ENCODE results near the gene AXL. TPM values are rescaled to one million over a fixed set of nuclear protein-coding genes. Genes with fewer than 3 reads are reported as not detected.

Gene AXL
- total RNA-seq, 1 donor from 2014 or later: not detected

GRCh38 chr19:41304706-41305483 is 85.9 kb downstream of the AXL start:
- no peak overlapping the region for H3K4me3 Mint-ChIP-seq
- no peaks in the 10 kb centered on the region for H3K9me3 Mint-ChIP-seq
- no peak for DNase-seq
- ATAC-seq (ENCODE audit: low read depth): no peak
- peak overlapping the region; percentile 87 for H3K27ac Mint-ChIP-seq
- no peaks in the 10 kb centered on the region for H3K27me3 Mint-ChIP-seq
- H3K36me3 Mint-ChIP-seq (ENCODE audit: low read depth): peaks cover 78% of the 10 kb centered on the region
- intact Hi-C loops (cut with micrococcal nuclease): loop anchor here (5.0 kb wide), 1 partner anchor 267 kb away; no protein-coding TSS in a partner anchor
- H3K4me1 Mint-ChIP-seq: peaks cover 75% of the 10 kb centered on the region
- ChIA-PET CTCF (interaction anchor here (0.8 to 1.2 kb wide), 3 partner anchors 42 to 100 kb away, joined by 3 to 4 read pairs (median 3); no protein-coding TSS in a partner anchor), POLR2A (interaction anchor here (0.6 to 7.4 kb wide), 4 partner anchors 41 to 135 kb away, joined by 3 to 76 read pairs (median 4); partner anchors contain the start of genes DMAC2 and HNRNPUL1)
- TF ChIP-seq, protein P1, sequence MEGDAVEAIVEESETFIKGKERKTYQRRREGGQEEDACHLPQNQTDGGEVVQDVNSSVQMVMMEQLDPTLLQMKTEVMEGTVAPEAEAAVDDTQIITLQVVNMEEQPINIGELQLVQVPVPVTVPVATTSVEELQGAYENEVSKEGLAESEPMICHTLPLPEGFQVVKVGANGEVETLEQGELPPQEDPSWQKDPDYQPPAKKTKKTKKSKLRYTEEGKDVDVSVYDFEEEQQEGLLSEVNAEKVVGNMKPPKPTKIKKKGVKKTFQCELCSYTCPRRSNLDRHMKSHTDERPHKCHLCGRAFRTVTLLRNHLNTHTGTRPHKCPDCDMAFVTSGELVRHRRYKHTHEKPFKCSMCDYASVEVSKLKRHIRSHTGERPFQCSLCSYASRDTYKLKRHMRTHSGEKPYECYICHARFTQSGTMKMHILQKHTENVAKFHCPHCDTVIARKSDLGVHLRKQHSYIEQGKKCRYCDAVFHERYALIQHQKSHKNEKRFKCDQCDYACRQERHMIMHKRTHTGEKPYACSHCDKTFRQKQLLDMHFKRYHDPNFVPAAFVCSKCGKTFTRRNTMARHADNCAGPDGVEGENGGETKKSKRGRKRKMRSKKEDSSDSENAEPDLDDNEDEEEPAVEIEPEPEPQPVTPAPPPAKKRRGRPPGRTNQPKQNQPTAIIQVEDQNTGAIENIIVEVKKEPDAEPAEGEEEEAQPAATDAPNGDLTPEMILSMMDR (IDR thresholded peaks at IDR 0.05): no peak

DNA sequence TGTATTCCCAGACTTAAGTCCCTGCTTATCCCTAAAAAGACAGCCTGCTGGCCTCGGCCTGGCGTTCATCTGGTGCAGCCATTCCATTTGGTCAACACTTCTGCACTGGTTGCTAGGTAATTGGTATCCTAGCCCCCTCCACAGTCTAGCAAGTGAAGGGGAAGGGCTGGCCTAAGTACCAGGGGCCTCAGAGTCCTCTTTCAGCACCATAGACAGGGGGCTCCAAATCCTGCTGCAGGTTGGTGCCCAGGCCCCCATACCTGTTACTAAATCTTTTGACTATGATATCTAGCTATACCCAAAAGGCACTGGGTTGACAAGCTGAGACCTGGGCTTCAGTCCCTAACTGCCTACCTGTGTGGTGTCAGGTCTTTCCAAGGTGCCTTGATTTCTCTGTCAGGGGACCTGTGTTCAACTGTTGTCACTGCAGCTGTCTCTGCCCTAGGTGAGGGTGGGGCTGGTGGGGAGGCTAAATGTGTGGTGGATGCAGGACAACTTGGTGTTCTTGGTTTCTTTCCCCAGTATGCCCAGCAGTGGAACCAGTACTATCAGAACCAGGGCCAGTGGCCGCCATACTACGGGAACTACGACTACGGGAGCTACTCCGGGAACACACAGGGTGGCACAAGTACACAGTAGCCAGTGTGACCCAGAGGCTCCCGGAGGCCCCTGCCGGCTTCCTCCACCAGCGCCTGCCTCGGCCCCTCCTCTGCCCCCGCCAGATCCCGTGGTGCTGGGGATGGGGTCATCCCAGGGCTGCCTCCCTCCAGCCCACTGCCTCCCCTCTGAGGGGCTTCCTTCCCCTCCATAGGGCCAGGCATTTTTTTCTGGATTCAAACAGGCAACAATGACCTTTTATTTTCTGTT is 87.1 kb downstream of the AXL start:
- POLR2A ChIA-PET: interaction anchor here (0.6 to 7.4 kb wide), 6 partner anchors 9 to 551 kb away, joined by 3 to 76 read pairs (median 4); partner anchors contain the start of genes DMAC2 and HNRNPUL1
- ATAC-seq (ENCODE audit: low read depth) (no peak), DNase-seq (no peak)
- Mint-ChIP-seq H3K27me3 (no peaks in the 10 kb centered on the region), H3K9me3 (no peaks in the 10 kb centered on the region), H3K36me3 (ENCODE audit: low read depth) (peaks cover 74% of the 10 kb centered on the region), H3K27ac (peak overlapping the region; percentile 100), H3K4me3 (no peak overlapping the region), H3K4me1 (peaks cover 74% of the 10 kb centered on the region)
- CTCF ChIA-PET: interaction anchor here (0.6 to 5.5 kb wide), 4 partner anchors 8 to 102 kb away, joined by 3 to 45 read pairs (median 4); no protein-coding TSS in a partner anchor
- TF ChIP-seq, protein P1 (IDR thresholded peaks at IDR 0.05): no peak
- intact Hi-C loops (cut with micrococcal nuclease): loop anchor here (5.0 kb wide), 1 partner anchor 266 kb away; no protein-coding TSS in a partner anchor

DNA sequence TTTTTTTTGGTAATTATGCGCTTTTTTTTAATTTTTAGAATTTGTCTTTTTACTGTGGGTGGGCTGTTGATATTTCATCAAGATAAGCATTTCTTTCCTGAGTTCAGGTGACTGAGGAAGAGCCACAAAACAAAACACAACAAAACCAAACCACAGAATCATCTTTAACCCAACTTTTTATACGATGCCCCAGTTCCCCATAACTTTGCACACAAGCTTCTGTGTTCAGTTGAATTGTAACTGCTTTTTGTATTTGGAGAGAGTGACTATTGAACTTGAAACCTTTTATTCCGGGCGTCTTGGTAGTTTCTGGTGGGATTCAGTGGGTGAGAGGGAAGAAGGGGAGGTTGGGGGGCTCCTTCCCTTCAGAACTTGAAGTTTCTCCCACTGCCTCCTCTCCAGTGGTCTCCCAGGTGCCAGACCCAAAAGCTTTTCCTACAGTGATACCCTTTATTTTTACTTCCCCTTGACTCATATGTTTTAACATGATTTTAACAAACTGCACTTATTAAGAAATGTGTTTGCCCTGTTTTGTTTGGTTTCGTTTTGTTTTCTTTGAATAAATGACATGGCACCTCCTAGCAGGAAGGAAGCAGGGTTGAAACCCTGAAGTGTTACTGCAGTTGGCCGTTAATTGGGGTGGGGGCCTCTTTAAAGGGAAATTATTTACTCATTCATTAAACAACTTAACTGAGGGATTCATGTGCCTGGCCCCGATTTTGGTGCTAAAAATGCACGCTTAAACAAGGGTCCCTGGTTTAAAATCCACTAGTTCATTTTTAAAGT is 88.3 kb downstream of the AXL start:
- peaks cover 75% of the 10 kb centered on the region for H3K4me1 Mint-ChIP-seq
- ATAC-seq (ENCODE audit: low read depth) (no peak), DNase-seq (no peak)
- TF ChIP-seq, protein P1 (IDR thresholded peaks at IDR 0.05): no peak
- H3K27me3 Mint-ChIP-seq: no peaks in the 10 kb centered on the region
- intact Hi-C loops (cut with micrococcal nuclease): loop anchor here (5.0 kb wide), 1 partner anchor 265 kb away; no protein-coding TSS in a partner anchor
- no peaks in the 10 kb centered on the region for H3K9me3 Mint-ChIP-seq
- peaks cover 71% of the 10 kb centered on the region for H3K36me3 Mint-ChIP-seq (ENCODE audit: low read depth)
- H3K27ac Mint-ChIP-seq: peak overlapping the region; percentile 100
- CTCF ChIA-PET: interaction anchor here (0.8 to 5.5 kb wide), 11 partner anchors 8 to 333 kb away, joined by 3 to 45 read pairs (median 6); partner anchors contain the start of gene HNRNPUL1
- POLR2A ChIA-PET: interaction anchor here (0.6 to 7.4 kb wide), 6 partner anchors 10 to 103 kb away, joined by 4 to 76 read pairs (median 16); partner anchors contain the start of gene HNRNPUL1
- peak overlapping the region; percentile 56 for H3K4me3 Mint-ChIP-seq

DNA sequence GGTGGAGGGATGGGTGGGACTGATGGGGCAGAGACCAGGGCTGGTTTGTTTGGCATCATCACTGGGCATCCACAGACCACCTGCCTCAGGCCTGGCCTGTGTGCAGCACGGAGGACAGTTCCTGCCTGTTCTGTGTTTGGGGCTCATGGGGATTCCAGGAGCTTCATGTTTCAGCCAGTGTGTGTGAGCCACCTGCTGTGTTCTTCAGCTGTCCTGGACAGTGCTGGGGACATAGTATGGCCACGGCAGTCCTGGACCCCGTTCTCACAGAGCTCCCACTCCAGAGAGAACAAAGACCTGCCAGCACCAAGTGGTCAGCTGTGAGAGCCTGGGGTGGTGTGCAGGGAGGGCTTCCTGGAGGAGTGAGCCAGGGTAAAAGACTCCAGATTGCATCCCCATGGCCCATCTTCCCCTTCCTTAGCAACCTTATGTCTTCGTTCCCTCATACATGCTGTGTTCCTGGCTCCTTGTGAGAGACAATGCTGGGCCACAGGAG is 89.0 kb downstream of the AXL start:
- CTCF ChIA-PET: interaction anchor here (0.9 to 5.5 kb wide), 14 partner anchors 9 to 333 kb away, joined by 3 to 45 read pairs (median 4); partner anchors contain the start of genes B9D2 and HNRNPUL1
- peaks cover 73% of the 10 kb centered on the region for H3K4me1 Mint-ChIP-seq
- no peaks in the 10 kb centered on the region for H3K9me3 Mint-ChIP-seq
- POLR2A ChIA-PET: interaction anchor here (0.6 to 7.4 kb wide), 10 partner anchors 10 to 268 kb away, joined by 3 to 76 read pairs (median 10); partner anchors contain the start of genes B9D2, CEACAM21 and HNRNPUL1
- DNase-seq (no peak), ATAC-seq (ENCODE audit: low read depth) (no peak)
- H3K27ac Mint-ChIP-seq: peak overlapping the region; percentile 100
- peaks cover 71% of the 10 kb centered on the region for H3K36me3 Mint-ChIP-seq (ENCODE audit: low read depth)
- TF ChIP-seq, protein P1 (IDR thresholded peaks at IDR 0.05): no peak
- no peaks in the 10 kb centered on the region for H3K27me3 Mint-ChIP-seq
- peak overlapping the region; percentile 99 for H3K4me3 Mint-ChIP-seq
- intact Hi-C loops (cut with micrococcal nuclease): loop anchor here (1.0 to 5.0 kb wide), 5 partner anchors 11 to 646 kb away; partner anchors contain the start of gene HNRNPUL1

Data from activated B cell treated with CpG ODN at 0.5 μM for 24 hours (primary cell).